Heart left ventricle (tissue), 13 donors: ENCODE measurements around the gene TRIM8.

Experiments
- POLR2A ChIP-seq, 2 donors: fragments of 450-650 bp; IDR thresholded peaks; one replicate each; pipeline ENCODE4 v1.6.1; 2017; ENCODE audit warnings: antibody characterized with exemption in 2 of 2, mild to moderate bottlenecking in 2 of 2, moderate library complexity in 2 of 2
- TF ChIP-seq, protein P1 (sequence below), 12 donors: fragments of 200-600 bp; sonication (generic) in 4 of 12; IDR thresholded peaks; one replicate each; pipeline versions ENCODE4 v1.5.0 to v1.8.0; 2018 to 2022; ENCODE audit warnings: antibody characterized with exemption in 12 of 12, mild to moderate bottlenecking in 5 of 12
- donor health status: ischemic (EF 13 %, LVEDD 7.1; RV severe dilation, severe dysfunction).
- donor health status: DM: no; HTN: yes; CAD: no.
- donor health status: DM: no; HTN: no; CAD: no.
- donor health status: ischemic (EF 25% LVEDD 6.9; RV normal size, moderate dysfunction).
- donor health status: ischemic (EF 25% LVEDD 5.7; RV mildly dilated, moderate dysfunction).
- donor health status: ischemic (EF 35%, LVEDD 5.7; RV mildly dilated, moderate dysfunction).
- donor health status: nonischemic (EF 11% LVEDD 7.7; RV severe dilation, severe dysfunction).
- donor health status: DM: yes; HTN: yes; CAD: no.
- donor health status: PGD.
- donor health status: ischemic (EF 29% LVEDD 5.4; RV normal size, mild dysfunction).
- donor health status: nonischemic (EF 23%, LVEDD 6.1; RV moderate dilation, normal function).

- TF ChIP-seq POLR2A (IDR thresholded peaks at IDR 0.05): no peak
- TF ChIP-seq, protein P1, sequence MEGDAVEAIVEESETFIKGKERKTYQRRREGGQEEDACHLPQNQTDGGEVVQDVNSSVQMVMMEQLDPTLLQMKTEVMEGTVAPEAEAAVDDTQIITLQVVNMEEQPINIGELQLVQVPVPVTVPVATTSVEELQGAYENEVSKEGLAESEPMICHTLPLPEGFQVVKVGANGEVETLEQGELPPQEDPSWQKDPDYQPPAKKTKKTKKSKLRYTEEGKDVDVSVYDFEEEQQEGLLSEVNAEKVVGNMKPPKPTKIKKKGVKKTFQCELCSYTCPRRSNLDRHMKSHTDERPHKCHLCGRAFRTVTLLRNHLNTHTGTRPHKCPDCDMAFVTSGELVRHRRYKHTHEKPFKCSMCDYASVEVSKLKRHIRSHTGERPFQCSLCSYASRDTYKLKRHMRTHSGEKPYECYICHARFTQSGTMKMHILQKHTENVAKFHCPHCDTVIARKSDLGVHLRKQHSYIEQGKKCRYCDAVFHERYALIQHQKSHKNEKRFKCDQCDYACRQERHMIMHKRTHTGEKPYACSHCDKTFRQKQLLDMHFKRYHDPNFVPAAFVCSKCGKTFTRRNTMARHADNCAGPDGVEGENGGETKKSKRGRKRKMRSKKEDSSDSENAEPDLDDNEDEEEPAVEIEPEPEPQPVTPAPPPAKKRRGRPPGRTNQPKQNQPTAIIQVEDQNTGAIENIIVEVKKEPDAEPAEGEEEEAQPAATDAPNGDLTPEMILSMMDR (IDR thresholded peaks at IDR 0.05): no peak
Observed at GRCh38 chr10:102645388-102645740, 1.1 kb downstream of the TRIM8 start.
